Peyer's patch (tissue), 4 donors: ENCODE measurements around the gene PTGR2.

ENCODE experiments used
- POLR2A ChIP-seq, 2 donors: fragments of 450-650 bp; IDR thresholded peaks; one replicate each; pipeline ENCODE4 v1.5.1; 2017; ENCODE audit warnings: antibody characterized with exemption in 2 of 2, mild to moderate bottlenecking in 2 of 2, moderate library complexity in 2 of 2
- TF ChIP-seq, protein P1 (sequence below), 6 experiments: fragments of 450-650 bp in 4 of 6; fragments of 200-600 bp in 2 of 6; sonication (generic) in 1 of 6; IDR thresholded peaks; one replicate each; pipeline ENCODE4 v1.5.1; 2017 to 2019; ENCODE audit warnings: antibody characterized with exemption in 6 of 6, mild to moderate bottlenecking in 3 of 6, moderate library complexity in 1 of 6

DNA sequence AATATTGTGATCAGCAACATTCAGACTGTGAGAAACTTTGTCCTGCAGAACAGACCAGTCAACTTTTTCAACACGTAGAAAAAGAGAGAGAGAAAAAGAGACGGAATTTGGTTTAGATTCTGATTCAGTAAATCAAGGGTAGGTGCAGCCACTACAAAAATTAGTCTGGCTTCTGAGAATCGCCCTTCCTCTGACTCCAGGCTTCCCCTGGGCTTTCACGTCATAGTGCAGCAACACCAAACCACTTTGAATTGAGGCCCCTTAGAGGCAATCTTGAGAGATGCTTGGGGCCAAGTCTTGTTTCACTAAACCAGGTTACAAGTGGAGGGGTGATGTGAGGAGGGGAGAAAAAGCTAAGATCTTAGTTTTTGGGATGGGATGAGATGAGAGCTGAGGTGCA lies 37.5 kb upstream of the PTGR2 start:
- TF ChIP-seq, protein P1, sequence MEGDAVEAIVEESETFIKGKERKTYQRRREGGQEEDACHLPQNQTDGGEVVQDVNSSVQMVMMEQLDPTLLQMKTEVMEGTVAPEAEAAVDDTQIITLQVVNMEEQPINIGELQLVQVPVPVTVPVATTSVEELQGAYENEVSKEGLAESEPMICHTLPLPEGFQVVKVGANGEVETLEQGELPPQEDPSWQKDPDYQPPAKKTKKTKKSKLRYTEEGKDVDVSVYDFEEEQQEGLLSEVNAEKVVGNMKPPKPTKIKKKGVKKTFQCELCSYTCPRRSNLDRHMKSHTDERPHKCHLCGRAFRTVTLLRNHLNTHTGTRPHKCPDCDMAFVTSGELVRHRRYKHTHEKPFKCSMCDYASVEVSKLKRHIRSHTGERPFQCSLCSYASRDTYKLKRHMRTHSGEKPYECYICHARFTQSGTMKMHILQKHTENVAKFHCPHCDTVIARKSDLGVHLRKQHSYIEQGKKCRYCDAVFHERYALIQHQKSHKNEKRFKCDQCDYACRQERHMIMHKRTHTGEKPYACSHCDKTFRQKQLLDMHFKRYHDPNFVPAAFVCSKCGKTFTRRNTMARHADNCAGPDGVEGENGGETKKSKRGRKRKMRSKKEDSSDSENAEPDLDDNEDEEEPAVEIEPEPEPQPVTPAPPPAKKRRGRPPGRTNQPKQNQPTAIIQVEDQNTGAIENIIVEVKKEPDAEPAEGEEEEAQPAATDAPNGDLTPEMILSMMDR (IDR thresholded peaks at IDR 0.05): no peak
- no peak for TF ChIP-seq POLR2A (IDR thresholded peaks at IDR 0.05)
